RKO (cell line): Measurements from ENCODE around the gene GYS1.
"Not testable (repeated sequence)": the region's sequence is repeated elsewhere in the genome, so short reads cannot be mapped to it uniquely, and the experiment has no call there.

Source experiments
- DNase-seq: peaks from one replicate; pipeline ENCODE4 v3.0.0-alpha.2; 2016; ENCODE audit warnings: low spot score

Gene GYS1

DNA sequence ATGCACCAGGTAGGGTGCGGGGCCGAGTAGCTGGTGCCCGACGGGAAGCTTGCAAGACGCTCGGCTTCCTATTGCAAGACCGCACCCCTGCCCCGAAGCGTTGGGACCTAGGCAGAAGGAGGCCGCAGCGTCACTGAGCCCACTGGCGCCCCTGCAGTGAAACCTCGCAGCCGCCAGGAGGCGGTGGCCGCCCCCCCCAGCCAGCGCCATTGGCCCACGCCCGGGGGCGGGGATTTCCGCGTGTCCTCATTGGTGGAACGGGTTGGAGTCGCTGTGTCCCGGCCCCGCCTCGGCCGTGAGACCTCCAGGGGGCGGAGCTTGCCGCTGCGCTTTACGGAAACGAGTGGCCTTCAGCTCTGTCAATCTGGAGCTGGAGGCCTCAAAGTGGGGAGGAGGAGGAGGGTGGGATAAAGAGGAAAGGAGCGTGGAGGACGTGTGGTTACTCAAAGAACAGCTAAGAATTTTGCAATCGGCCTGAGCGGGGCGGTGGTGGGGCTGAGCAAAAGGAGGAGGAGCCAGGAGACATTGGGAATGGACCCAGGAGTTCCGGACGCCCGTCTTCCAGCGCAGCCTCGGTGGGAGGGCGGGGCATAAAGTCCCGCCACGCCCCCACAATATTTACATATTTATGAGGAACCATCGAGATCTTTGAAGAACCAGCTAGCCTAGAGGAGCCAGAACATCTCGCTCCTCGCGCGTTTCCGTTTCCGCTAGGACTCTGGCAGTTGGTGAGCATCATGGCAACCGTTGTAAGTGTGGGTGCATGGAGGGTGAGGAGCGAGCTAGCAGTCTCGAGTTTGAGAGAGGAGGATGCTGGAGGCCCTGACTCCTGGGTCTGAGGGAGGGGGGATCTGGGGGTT is at the start of gene GYS1, which contains the start of gene RUVBL2:
Gene GYS1, minus strand, starts transcription at position 135 of the 860 bp plus-strand sequence. CDS start 197 bp downstream, outside the sequence.
Gene RUVBL2, plus strand, starts transcription at position 713 of the 860 bp plus-strand sequence. Its CDS starts 25 bp downstream, at position 738.
- DNase-seq, result peak; percentile 99

DNA sequence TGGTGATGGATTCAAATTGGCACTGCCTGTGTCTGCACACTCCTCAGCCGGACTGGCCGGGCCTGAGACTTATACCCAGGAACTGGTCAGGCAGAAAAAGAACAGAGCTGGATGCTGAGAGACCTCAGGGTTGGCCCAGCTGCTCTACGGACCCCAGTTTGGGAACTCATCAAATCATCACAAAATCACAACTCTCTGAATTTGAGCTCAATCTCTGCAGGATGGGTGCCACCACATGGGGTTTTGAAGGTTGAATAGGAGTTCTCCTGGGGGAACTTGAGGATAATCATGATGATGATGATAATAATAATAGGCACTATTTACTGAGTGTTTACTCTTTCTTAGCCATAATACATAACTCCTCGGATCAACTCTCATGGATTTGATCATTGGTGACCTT is 49.6 kb upstream of the GYS1 start:
- not testable (repeated sequence) for DNase-seq

DNA sequence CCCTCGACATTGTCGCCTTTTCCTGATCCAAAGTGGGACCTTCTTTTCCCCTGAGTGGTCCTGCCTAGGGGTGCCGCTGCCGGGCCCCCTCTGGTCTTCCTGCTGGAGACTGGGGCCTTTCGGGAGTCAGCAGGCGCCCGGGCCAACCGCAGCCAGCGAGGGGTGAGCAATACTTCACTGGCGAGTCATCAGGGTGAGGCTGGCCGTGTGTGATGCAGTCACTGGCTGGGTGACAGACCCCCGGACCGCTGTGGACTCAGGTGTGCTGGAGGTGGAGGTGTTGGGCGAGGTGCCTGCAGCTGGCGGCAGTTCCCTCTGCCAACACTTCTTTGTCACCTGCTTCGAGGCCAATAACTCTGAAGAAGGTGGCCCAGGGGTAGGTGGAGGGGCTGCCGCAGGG is 49.1 kb upstream of the GYS1 start:
- no peak for DNase-seq

DNA sequence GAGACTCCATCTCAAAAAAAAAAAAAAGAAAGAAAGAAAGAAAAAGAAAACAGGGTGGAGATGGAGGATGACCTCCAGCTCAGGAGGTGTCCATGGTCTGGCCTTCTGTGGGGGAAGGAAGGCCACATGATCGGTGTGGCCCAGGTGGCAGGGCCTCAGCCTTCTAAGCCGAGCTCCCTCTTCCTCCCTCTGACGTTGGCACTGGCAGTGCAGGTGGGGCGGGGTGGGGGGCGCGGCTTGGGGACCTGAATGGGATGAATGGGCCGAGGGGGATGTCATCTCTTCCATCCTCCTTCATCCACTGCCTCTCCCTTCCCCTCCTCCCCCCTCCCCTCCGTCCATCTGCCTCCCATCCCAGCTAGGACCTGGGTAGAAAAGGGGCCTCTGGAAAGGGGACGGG is 46.6 kb upstream of the GYS1 start:
- DNase-seq, result not testable (repeated sequence)

- DNase-seq, result peak; percentile 87
Observed at GRCh38 chr19:49038557-49039276, 45.6 kb upstream of the GYS1 start.

- DNase-seq, result not testable (repeated sequence)
Observed at GRCh38 chr19:49038111-49038510, 45.0 kb upstream of the GYS1 start.

DNA sequence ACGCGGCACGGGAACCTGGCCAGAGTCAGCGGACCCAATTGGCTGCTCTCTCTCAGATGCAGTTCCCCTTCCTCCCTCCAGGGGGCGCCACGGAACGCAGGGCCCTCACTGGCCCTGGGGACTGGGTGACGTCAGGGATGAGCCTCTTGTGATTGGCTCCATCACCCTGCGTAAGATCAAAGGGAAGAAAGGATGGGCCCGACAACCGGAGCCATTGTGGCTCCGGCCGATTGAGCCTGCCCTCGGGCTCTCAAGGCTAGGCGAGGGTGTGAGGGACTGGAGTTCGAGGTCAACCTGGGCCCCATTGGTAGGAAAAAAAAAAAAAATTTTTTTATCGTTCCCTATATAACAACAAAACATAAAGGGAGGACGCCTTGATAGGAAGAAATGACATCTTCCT is 43.7 kb upstream of the GYS1 start, which contains the start of gene CGB1:
Gene CGB1, minus strand, starts transcription at position 81 of the 400 bp plus-strand sequence. CDS start 184 bp downstream, outside the sequence.
- peak; percentile 44 for DNase-seq

GRCh38 chr19:49031642-49032301 is 38.7 kb upstream of the GYS1 start, which contains the start of gene CGB2:
CGB2 (plus strand) TSS chr19:49031890; CDS start chr19:49032096, 206 bp downstream.
- DNase-seq, result not testable (repeated sequence)

DNA sequence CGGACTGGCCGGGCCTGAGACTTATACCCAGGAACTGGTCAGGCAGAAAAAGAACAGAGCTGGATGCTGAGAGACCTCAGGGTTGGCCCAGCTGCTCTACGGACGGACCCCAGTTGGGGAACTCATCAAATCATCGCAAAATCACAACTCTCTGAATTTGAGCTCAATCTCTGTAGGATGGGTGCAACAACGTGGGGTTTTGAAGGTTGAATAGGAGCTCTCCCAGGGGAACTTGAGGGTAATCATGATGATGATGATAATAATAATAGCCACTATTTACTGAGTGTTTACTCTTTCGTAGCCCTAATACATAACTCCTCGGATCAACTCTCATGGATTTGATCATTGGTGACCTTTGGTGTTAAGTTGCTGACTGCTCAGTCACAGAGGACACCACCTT is 37.2 kb upstream of the GYS1 start:
- DNase-seq, result not testable (repeated sequence)

DNA sequence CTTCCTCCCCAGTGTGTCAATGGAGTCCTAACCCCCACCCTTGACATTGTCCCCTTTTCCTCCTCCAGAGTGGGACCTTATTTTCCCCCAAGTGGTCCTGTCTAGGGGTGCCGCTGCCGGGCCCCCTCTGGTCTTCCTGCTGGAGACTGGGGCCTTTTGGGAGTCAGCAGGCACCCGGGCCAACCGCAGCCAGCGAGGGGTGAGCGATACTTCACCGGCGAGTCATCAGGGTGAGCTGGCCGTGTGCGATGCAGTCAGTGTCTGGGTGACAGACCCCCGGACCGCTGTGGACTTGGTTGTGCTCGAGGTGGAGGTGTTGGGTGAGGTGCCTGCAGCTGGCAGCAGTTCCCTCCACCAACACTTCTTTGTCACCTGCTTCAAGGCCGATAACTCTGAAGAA is 36.6 kb upstream of the GYS1 start:
- not testable (repeated sequence) for DNase-seq

- DNase-seq, result not testable (repeated sequence)
Observed at GRCh38 chr19:49028686-49029085, 35.6 kb upstream of the GYS1 start.

GRCh38 chr19:49025599-49025998 is 32.5 kb upstream of the GYS1 start:
- not testable (repeated sequence) for DNase-seq

- DNase-seq, result not testable (repeated sequence)
Observed at GRCh38 chr19:49025088-49025487, 32.0 kb upstream of the GYS1 start.

GRCh38 chr19:49024233-49024632 is 31.1 kb upstream of the GYS1 start, which contains the start of gene CGB3:
CGB3 (minus strand) TSS chr19:49024333; CDS start chr19:49023971, 362 bp downstream.
- DNase-seq, result not testable (repeated sequence)

DNA sequence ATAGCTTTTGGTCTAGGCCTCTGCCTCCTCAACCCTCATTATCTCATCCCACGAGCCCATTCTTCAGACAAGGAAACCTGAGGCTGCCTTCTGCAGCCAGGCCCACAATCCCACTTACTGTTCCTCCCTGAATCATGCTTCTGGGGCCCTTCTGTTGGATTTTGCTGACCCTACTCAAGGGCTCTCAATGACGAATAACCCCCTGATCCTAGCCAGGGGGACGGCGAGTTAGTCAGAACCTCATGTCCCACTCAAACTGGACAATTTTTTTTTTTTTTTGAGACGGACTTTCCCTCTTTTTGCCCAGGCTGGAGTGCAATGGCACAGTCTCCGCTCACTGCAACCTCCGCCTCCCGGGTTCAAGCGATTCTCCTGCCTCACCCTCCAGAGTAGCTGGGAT is 29.0 kb upstream of the GYS1 start:
- DNase-seq, result no peak

DNA sequence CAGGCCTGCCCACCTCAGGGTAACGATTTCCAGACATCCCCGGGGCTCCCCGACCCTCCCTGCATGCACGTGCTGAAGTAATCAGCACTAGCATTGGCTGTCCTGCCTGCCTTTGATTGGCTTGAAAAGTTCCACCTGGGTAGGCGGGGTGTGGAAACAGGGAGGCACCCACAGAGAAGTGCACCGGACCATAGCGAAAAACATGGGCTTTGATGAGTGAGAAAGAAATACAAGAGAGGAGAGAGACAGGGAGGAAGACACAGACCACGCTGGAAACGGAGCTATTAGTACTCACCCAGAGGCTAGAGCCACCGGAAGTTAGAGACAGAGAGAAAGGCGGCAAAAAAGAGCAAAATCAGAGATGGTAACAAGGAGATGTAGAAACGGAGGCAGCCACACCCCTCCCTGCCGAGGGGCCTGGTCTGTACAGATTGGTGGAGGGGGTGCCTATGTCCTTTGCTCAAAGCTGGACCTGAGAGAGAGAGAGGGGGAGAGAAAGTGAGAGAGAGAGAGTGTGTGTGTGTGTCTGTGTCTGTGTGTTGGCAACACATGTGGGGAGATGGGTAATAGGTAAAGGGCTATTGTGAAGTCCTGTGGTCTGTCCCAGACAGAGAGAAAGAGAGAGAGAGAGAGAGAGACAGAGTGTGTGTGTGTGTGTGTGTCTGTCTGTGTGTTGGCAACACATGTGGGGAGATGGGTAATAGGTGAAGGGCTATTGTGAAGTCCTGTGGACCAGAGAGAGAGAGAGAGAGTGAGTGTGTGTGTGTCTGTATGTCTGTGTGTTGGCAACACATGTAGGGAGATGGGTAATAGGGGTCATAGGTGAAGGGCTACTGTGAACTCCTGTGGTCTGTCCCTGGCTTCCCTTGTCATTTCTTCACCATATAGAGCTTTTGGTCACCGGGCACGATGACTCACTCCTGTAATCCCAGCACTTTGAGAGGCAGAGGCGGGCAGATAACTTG is 28.1 kb upstream of the GYS1 start:
- DNase-seq, result peak; percentile 49

GRCh38 chr19:49020342-49020741 is 27.2 kb upstream of the GYS1 start:
- no peak for DNase-seq

DNA sequence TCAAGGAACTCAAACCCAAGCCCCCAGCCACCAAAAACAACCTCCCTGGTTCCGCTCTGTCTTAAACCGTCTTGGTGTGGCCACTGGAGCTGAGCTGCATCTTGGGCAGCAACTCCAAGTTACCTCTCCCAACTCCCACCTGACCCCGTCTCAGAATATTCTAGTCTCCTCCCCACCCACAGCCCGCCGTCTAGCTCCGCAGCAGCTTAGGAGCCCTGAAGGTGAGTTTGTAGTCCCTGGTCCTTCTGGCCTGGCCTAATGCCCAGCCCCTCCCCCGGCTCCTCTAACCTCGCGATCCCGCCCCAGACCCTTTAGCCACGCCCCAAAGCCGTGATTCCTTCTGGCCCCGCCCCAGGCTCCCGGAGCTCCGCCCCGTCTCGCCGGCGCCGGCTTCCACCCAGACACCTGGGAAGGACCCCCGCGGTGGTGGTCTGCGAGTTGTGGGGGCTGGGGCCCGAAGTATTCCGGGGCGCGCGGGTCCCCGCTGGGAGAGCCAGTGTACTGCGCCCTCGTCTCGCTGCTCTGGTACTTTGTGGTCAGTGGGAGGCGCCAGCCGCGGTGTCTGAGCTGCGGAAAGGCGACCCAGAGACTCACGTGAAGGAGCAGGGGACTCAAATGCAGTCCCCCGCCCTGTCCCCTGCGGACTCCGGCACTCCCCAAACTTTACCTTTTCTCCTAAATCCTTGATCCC is 26.3 kb upstream of the GYS1 start:
- peak; percentile 80 for DNase-seq

DNA sequence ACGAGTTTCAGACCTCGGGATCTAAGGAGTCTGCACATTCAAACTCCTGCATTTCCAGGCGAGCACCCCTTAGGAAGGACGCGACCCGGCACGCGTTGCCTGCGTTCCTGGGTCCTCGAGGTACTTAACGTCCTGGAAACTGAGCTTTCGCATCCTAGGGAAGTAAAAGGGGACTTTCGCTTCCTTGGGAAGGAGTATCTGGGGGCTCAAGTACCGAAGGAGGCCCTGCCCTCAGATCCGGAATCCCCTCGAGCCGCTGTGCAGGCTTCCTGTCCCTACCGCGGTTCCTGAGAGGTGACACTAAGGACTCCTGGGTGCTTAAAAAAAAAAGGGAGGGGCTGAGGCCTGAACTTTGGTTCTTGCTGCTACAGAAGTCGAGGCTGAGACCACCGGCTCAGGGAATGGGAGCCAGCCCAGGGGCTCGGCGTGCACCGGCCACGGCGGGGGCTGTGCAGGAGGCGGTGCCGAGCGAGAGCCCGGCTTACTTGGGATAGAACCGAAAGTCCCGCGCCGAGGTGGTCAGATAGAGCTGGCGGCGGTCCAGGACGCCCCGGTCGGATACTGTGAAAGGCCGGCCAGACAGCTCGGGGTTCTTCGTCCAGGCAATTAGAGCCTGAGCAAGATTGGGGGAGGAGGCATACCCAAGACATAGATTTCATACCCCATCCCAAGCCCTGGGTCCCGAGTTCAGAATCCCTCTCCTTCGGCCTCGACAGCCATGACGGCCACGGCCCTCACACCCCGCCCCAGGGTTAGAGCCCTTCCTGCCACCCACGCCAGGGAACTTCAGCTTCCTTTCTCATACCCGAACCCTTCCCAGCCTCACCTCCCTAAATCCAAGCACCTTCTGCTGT is 25.5 kb upstream of the GYS1 start:
- DNase-seq, result peak; percentile 51
